HepG2 (cell line): ENCODE measurements around the gene GNG7. TPM values are rescaled to one million over a fixed set of nuclear protein-coding genes. Genes with fewer than 3 reads are reported as not detected.

Experiments used
- ARID2 ChIP-seq: sonication (generic); formaldehyde crosslinking; IDR thresholded peaks from 2 replicates; pipeline ENCODE4 v1.8.1; 2022; ENCODE audit warnings: mild to moderate bottlenecking, missing genetic modification reagents, borderline replicate concordance
- CBX5 ChIP-seq: sonication (generic); formaldehyde crosslinking; IDR thresholded peaks from 2 replicates; pipeline ENCODE4 v1.4.0; 2020; ENCODE audit warnings: missing genetic modification reagents, borderline replicate concordance
- EHMT2 ChIP-seq: fragments of 200-600 bp; sonication (generic); IDR thresholded peaks from 2 replicates; pipeline ENCODE4 v1.7.0; 2017; ENCODE audit warnings: antibody characterized with exemption, low read depth, low read length, borderline replicate concordance
- KLF6 ChIP-seq: IDR thresholded peaks from 2 replicates; pipeline ENCODE4 v1.8.0; 2016; ENCODE audit warnings: missing biosample characterization, missing genetic modification reagents
- MED1 ChIP-seq: sonication (generic); formaldehyde crosslinking; IDR thresholded peaks from 2 replicates; pipeline ENCODE4 v1.4.0; 2020; ENCODE audit warnings: missing genetic modification reagents
- MED8 ChIP-seq: sonication (generic); formaldehyde crosslinking; IDR thresholded peaks from 2 replicates; pipeline ENCODE4 v1.8.1; 2023; ENCODE audit warnings: mild to moderate bottlenecking, missing genetic modification reagents; ENCODE audit not compliant: insufficient replicate concordance
- SALL1 ChIP-seq: sonication (generic); formaldehyde crosslinking; IDR thresholded peaks from 2 replicates; pipeline ENCODE4 v1.8.0; 2022; ENCODE audit warnings: mild to moderate bottlenecking, missing genetic modification reagents
- TEAD3 ChIP-seq: optimal IDR thresholded peaks from 2 replicates; pipeline ENCODE3; 2016; ENCODE audit warnings: borderline replicate concordance
- U2AF2 ChIP-seq: fragments of 200-400 bp; formaldehyde crosslinking; IDR thresholded peaks from 2 replicates; pipeline ENCODE4 v1.6.1; 2017; ENCODE audit warnings: low read depth, mild to moderate bottlenecking, low read length
- ZBTB38 ChIP-seq: sonication (generic); formaldehyde crosslinking; IDR thresholded peaks from 2 replicates; pipeline ENCODE4 v1.5.1; 2020; ENCODE audit warnings: mild to moderate bottlenecking, missing genetic modification reagents
- ZFP37 ChIP-seq: sonication (generic); formaldehyde crosslinking; IDR thresholded peaks from 2 replicates; pipeline ENCODE4 v1.4.0; 2020; ENCODE audit warnings: missing genetic modification reagents, borderline replicate concordance
- ZNF24 ChIP-seq: fragments of 450-650 bp; IDR thresholded peaks from 2 replicates; pipeline ENCODE4 v1.6.1; 2017; ENCODE audit warnings: antibody characterized with exemption, mild to moderate bottlenecking
- ZNF644 ChIP-seq: IDR thresholded peaks from 2 replicates; pipeline ENCODE4 v1.6.1; 2016; ENCODE audit warnings: low read depth
- ZNF646 ChIP-seq: sonication (generic); formaldehyde crosslinking; IDR thresholded peaks from 2 replicates; pipeline ENCODE4 v1.9.0; 2021; ENCODE audit warnings: mild to moderate bottlenecking, missing genetic modification reagents
- ZNF713 ChIP-seq: sonication (generic); formaldehyde crosslinking; IDR thresholded peaks from 2 replicates; pipeline ENCODE4 v1.4.0; 2020; ENCODE audit warnings: mild to moderate bottlenecking, missing genetic modification reagents
- polyA plus RNA-seq, 8 experiments: library from polyadenylated mRNA; depleted of rRNA in 3 of 8; stranded (reverse) in 7 of 8; unstranded in 1 of 8; fragments of >200 nt; fragmentation: Illumina TruSeq in 4 of 8; extraction: Trizol in 4 of 8; gene quantifications; 2 replicates each; pipeline versions ENCODE4 v1.2.1 to v1.2.3, GENCODE V29; 2011 to 2016; ENCODE audit warnings: low read depth in 4 of 8, missing spikeins in 1 of 8, mixed read lengths in 1 of 8; ENCODE audit not compliant: insufficient read depth in 1 of 8
- total RNA-seq, 5 experiments: library from RNA; depleted of rRNA; stranded (reverse); fragments of >200 nt; fragmentation: Illumina TruSeq; extraction: Trizol; gene quantifications; 2 replicates each; pipeline ENCODE4 v1.2.3, GENCODE V29; 2016; ENCODE audit warnings: low read depth in 1 of 5
- TF ChIP-seq, protein P1 (sequence below): sonication (generic); formaldehyde crosslinking; conservative IDR thresholded peaks from 2 replicates; pipeline ENCODE4 v1.4.0; 2020; ENCODE audit warnings: mild to moderate bottlenecking, missing genetic modification reagents, moderate library complexity
- TF ChIP-seq, protein P2 (sequence below): sonication (generic); formaldehyde crosslinking; IDR thresholded peaks from 2 replicates; pipeline ENCODE4 v1.5.0; 2020; ENCODE audit warnings: missing genetic modification reagents

Gene GNG7
- total and polyA plus RNA-seq, 2 of the 13 experiments (the other 11 are each of a cell fraction or from before 2014, with no cell fraction given), result 1.4 to 3.3 TPM

- peak; percentile 94 for TF ChIP-seq MED1
- TF ChIP-seq ARID2 (CRISPR knock-in tag), result no peak
- TF ChIP-seq, protein P1, sequence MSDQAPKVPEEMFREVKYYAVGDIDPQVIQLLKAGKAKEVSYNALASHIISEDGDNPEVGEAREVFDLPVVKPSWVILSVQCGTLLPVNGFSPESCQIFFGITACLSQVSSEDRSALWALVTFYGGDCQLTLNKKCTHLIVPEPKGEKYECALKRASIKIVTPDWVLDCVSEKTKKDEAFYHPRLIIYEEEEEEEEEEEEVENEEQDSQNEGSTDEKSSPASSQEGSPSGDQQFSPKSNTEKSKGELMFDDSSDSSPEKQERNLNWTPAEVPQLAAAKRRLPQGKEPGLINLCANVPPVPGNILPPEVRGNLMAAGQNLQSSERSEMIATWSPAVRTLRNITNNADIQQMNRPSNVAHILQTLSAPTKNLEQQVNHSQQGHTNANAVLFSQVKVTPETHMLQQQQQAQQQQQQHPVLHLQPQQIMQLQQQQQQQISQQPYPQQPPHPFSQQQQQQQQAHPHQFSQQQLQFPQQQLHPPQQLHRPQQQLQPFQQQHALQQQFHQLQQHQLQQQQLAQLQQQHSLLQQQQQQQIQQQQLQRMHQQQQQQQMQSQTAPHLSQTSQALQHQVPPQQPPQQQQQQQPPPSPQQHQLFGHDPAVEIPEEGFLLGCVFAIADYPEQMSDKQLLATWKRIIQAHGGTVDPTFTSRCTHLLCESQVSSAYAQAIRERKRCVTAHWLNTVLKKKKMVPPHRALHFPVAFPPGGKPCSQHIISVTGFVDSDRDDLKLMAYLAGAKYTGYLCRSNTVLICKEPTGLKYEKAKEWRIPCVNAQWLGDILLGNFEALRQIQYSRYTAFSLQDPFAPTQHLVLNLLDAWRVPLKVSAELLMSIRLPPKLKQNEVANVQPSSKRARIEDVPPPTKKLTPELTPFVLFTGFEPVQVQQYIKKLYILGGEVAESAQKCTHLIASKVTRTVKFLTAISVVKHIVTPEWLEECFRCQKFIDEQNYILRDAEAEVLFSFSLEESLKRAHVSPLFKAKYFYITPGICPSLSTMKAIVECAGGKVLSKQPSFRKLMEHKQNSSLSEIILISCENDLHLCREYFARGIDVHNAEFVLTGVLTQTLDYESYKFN, result peak; percentile 76
- peak; percentile 91 for TF ChIP-seq ZNF646 (CRISPR knock-in tag)
- no peak for TF ChIP-seq ZFP37
- peak; percentile 85 for TF ChIP-seq TEAD3 (CRISPR knock-in tag)
- TF ChIP-seq, protein P2, sequence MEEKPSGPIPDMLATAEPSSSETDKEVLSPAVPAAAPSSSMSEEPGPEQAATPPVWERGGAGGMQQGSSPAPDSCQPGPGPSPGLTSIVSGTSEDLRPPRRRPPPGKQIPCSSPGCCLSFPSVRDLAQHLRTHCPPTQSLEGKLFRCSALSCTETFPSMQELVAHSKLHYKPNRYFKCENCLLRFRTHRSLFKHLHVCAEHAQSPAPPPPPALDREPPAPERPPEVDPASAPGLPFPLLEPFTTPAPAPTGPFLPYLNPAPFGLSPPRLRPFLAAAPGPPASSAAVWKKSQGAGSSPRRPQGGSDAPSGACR (CRISPR knock-in tag), result no peak
- peak; percentile 81; the same call in 1 of the 2 replicates for TF ChIP-seq ZNF713 (CRISPR knock-in tag)
- peak; percentile 62; the same call in 1 of the 2 replicates for TF ChIP-seq CBX5
- peak; percentile 93 for TF ChIP-seq SALL1
- 0 out of 2 replicates have a peak, but pooled peaks have one; percentile 24 for TF ChIP-seq ZNF24
- no peak for TF ChIP-seq EHMT2
- TF ChIP-seq KLF6, result no peak
- 0 out of 2 replicates have a peak, but pooled peaks have one; percentile 19 for TF ChIP-seq ZNF644 (CRISPR knock-in tag)
- TF ChIP-seq U2AF2, result no peak
- TF ChIP-seq MED8 (CRISPR knock-in tag), result no peak
- TF ChIP-seq ZBTB38 (CRISPR knock-in tag), result peak; percentile 91
Measured at GRCh38 chr19:2575734-2576481, 126.6 kb downstream of the GNG7 start (continued).
